ENCODE measurements around the gene GDPD2.

The GDPD2 gene

DNA sequence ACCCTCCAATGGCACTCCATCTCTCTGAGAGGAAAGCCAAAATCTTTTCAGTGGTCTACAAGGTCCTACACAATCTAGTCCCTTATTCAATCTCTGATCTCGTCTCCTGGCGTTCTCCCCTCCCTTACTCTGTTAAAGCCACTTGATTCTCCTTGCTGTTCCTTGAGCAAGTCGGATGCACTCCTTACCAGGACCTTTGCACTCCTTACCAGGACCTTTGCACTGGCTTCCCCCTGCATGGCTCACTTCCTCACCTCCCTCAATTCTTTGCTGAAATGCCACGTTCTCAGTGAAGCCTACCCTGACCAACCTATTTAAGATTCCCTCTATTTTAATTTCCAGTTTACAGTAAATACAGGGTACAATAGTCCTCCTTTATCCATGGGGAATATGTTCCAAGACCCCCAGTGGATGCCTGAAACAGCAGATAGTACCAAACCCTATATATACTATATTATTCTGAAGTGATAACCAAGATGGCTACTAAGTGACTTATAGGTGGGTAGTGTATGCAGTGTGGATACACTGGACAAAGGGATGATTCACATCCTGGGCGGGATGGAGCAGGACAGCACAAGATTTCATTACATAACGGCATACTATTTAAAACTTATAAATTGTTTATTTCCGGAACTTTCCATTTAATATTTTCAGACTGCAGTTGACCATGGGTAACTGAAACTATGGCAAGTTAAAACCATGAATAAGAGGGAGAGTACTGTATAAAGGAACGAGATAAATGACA, 15.0 kb downstream of the GDPD2 start:
- Histone ChIP-seq H4K20me1 (ENCODE audit: insufficient read depth, low read length) (no peaks in the 10 kb centered on the region), H3K27ac (ENCODE audit: low read length) (no peak overlapping the region), H3K9ac (ENCODE audit: low read depth, low read length) (no peak overlapping the region), H3K4me3 (ENCODE audit: low read depth in 1 of 2, low read length in 2 of 2) (no peak overlapping the region), H3K4me1 (ENCODE audit: insufficient read depth, low read length) (peaks cover 5% of the 10 kb centered on the region; the same call in 1 of the 2 replicates), H2AFZ (ENCODE audit: low read depth, low read length) (no peak overlapping the region), H3K27me3 (ENCODE audit: insufficient read depth, low read length, poor library complexity) (peaks cover 7% of the 10 kb centered on the region), H3K4me2 (ENCODE audit: insufficient read depth, low read length) (no peak overlapping the region), H3K36me3 (ENCODE audit: insufficient read depth, low read length) (no peaks in the 10 kb centered on the region), H3K79me2 (ENCODE audit: insufficient read depth, low read length) (no peaks in the 10 kb centered on the region), H3K9me3 (ENCODE audit: insufficient read depth, low read length, severe bottlenecking) (no peaks in the 10 kb centered on the region)
- DNase-seq (no peak), ATAC-seq (ENCODE audit: insufficient read depth, low read depth) (no peak)
- TF ChIP-seq EZH2 (IDR thresholded peaks at IDR 0.05; ENCODE audit: borderline replicate concordance, low read depth, low read length, severe bottlenecking) (no peak), CTCF (IDR thresholded peaks at IDR 0.05; ENCODE audit: borderline replicate concordance, extremely low read depth, low read length, poor library complexity, severe bottlenecking) (no peak)

DNA sequence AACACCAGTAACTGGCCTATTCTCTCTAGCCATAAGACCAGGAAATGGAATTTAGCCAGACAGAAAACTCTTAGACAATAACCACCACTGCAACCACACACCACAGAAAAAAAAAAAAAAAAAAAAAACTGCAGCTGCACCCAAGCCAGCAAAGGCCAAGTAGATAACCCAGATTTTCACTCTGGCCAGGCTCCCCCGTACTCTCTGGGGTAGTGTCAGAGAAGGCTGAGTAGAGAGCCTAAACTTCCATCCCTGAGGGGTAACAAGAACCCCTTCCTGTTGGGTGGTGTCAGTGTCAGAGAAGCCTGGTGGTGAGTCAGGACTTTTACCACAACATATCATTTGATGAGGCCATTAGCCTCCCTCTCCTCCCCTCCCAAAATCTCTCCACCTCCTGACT, 15.9 kb downstream of the GDPD2 start:
- Histone ChIP-seq H3K79me2 (ENCODE audit: insufficient read depth, low read length) (no peaks in the 10 kb centered on the region), H3K36me3 (ENCODE audit: insufficient read depth, low read length) (no peaks in the 10 kb centered on the region), H4K20me1 (ENCODE audit: insufficient read depth, low read length) (no peaks in the 10 kb centered on the region), H2AFZ (ENCODE audit: low read depth, low read length) (no peak overlapping the region), H3K4me2 (ENCODE audit: insufficient read depth, low read length) (no peak overlapping the region), H3K9ac (ENCODE audit: low read depth, low read length) (no peak overlapping the region), H3K4me3 (ENCODE audit: low read depth in 1 of 2, low read length in 2 of 2) (no peak overlapping the region), H3K4me1 (ENCODE audit: insufficient read depth, low read length) (peaks cover 3% of the 10 kb centered on the region; the same call in 1 of the 2 replicates), H3K9me3 (ENCODE audit: insufficient read depth, low read length, severe bottlenecking) (no peaks in the 10 kb centered on the region), H3K27ac (ENCODE audit: low read length) (no peak overlapping the region), H3K27me3 (ENCODE audit: insufficient read depth, low read length, poor library complexity) (peaks cover 6% of the 10 kb centered on the region)
- DNase-seq (no peak), ATAC-seq (ENCODE audit: insufficient read depth, low read depth) (peak; percentile 62)
- no peak for TF ChIP-seq CTCF (IDR thresholded peaks at IDR 0.05; ENCODE audit: borderline replicate concordance, extremely low read depth, low read length, poor library complexity, severe bottlenecking)
- TF ChIP-seq EZH2 (IDR thresholded peaks at IDR 0.05; ENCODE audit: borderline replicate concordance, low read depth, low read length, severe bottlenecking): no peak

- Histone ChIP-seq H3K9ac (ENCODE audit: low read depth, low read length) (no peak overlapping the region), H3K9me3 (ENCODE audit: insufficient read depth, low read length, severe bottlenecking) (no peaks in the 10 kb centered on the region), H3K4me1 (ENCODE audit: insufficient read depth, low read length) (no peaks in the 10 kb centered on the region), H3K27me3 (ENCODE audit: insufficient read depth, low read length, poor library complexity) (peaks cover 3% of the 10 kb centered on the region), H3K4me3 (ENCODE audit: low read depth in 1 of 2, low read length in 2 of 2) (no peak overlapping the region), H3K27ac (ENCODE audit: low read length) (no peak overlapping the region), H3K4me2 (ENCODE audit: insufficient read depth, low read length) (no peak overlapping the region), H4K20me1 (ENCODE audit: insufficient read depth, low read length) (no peaks in the 10 kb centered on the region), H3K36me3 (ENCODE audit: insufficient read depth, low read length) (no peaks in the 10 kb centered on the region), H3K79me2 (ENCODE audit: insufficient read depth, low read length) (no peaks in the 10 kb centered on the region), H2AFZ (ENCODE audit: low read depth, low read length) (no peak overlapping the region)
- no peak for ATAC-seq (ENCODE audit: insufficient read depth, low read depth)
- no peak for DNase-seq
- TF ChIP-seq CTCF (IDR thresholded peaks at IDR 0.05; ENCODE audit: borderline replicate concordance, extremely low read depth, low read length, poor library complexity, severe bottlenecking) (no peak), EZH2 (IDR thresholded peaks at IDR 0.05; ENCODE audit: borderline replicate concordance, low read depth, low read length, severe bottlenecking) (no peak)
These were observed 19.1 kb downstream of the GDPD2 start for GRCh38 chrX:70442224-70442623.

Data from DND-41 (cell line).